GM04503 (cell line): ENCODE measurements around the gene SPI1.

Source experiments
- DNase-seq: peaks from one replicate; pipeline ENCODE4 v3.0.0-alpha.2; 2012; ENCODE audit warnings: low read depth

The SPI1 gene

DNA sequence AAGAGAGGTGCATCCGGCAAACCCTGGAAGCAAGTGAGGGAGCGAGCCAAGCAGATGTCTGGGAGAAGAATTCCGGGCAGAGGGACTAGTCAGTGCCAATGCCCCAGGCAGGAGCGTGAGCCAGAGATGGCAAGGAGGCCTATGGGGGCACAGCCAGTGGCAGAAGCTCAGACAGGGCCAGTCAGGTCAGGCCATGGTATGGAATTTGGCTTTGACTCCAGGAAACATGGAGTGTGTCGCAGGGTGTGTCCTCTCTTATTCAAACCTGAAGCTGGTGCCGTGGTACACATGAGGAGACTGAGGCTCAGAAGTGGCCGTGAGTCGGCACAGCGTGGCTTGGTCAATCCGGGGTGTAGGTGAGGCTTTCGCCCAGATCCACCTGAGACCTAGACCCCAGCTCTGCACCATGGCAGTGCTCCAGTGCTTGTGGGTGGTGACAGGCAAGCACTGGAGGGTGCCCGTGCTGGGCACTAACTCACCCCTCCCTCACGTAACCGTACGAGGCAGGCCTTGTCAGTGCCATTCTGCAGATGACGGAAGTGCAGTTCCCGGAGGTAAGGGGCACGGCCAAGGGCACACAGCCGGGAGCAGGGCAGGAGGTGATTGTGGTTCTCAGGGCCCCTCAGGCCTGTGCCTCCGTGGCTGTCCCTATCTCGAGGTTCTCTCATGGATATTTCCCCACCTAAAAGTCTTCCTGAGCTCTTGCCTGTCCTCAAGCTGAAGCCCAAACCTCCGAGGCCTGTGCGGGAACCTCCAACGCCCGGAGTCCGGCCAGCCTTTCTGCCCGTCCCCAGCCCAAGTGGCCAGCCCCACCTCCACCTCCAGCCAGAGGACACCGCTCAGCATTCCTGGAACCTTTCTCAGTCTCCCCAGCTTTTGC, 10.6 kb upstream of the SPI1 start:
- DNase-seq: no peak

DNA sequence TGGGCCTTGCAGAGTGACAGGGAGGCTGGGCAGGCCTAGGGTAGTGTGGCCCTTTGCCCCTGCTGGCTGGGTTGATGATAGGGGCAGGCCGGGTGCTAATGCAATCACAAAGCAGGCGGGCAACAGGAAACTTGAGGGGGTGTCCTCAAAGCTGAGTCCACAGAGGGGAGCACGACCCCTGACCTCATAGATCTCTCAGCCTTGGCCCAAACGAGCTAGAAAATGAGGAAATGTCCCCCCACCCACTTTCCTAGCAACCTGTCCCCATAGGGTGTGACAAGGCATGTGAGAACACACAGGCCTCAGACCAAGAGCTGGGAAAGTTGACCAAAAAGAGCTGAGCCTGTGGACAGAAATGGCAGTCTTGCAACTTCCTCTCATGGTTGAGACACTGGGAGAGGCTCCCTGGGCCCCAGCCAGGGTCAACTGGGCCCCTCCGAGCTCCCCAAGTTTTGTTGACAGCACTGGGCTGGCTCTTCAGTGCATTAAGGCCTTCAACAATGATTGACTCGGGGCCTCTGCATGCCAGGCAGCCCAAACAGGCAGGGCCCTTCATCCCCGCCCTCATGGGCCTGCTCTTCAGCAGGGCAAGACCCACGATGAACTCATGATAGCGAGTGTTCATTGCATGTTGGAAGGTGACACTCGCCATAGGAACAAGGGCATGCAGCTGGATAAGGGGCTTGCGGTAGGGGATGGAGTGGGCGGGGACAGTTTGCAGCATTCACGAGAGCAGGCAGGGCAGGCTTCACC, 9.8 kb upstream of the SPI1 start:
- DNase-seq: no peak

DNA sequence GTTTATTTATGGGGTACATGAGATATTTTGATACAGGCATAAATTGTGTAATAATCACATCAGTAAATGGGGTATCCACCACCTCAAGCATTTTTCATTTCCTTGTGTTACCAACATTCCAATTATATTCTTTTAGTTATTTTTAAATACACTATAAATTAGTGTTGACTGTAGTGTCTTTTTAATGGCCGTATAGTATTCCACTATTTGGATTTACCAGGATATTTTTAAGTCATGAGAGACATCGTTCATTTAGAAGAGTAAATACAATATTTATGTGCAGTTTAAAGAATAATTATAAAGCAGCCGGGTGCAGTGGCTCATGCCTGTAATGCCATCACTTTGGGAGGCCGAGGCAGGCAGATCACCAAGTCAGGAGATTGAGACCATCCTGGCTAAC, 6.2 kb upstream of the SPI1 start:
- DNase-seq: no peak

GRCh38 chr11:47383071-47383470, 4.7 kb upstream of the SPI1 start:
- no peak for DNase-seq

DNA sequence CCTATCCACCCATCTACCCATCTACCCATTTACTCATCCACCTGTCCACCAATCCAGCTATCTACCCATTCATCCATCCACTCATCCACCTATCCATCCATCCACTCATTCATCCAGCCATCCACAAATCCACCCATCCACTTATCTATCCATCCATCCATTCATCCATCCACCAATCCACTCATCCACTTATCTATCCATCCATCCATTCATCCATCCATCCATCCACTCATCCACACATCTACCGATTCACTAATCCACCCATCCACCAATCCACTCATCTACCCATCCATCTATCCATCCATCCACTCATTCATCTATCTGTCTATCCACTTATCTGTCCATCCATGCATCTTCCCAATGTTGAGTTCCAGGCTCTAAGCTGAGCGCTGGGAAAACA, 1.7 kb upstream of the SPI1 start:
- DNase-seq: no peak

DNA sequence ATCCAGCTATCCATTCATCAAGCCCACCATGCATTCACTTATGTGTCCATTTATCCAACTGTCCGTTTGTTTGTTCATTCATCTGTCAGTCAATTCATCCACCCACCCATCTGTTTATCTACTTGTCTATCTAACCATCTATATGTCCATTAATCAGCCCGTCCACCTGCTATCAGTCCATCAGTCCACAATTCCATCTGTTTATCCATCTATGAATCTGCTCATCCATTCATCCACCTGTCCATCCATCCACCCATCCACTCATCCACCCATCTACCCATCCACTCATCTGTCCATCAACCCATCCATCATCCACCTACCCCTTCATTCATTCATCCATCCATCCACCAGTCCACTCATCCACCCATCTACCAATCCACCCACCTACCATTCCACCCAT, 970 bp upstream of the SPI1 start:
- no peak for DNase-seq

DNA sequence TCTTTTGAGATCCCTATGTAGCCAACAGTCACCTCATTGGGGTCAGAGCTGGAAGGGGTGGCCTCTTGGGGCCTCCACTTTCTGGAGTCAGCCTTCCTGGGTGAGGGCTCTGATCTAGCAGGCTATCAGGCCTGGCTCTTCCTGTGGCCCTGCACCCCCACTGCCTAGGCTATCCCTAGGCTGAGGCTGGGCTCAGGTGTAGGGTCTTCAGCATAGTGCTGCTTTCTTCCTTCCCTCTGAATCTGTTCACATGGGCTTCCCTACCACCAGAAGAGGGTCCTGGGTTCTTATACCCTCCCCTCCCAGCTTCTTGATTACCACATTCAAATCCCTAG, 456 bp upstream of the SPI1 start:
- no peak for DNase-seq

DNA sequence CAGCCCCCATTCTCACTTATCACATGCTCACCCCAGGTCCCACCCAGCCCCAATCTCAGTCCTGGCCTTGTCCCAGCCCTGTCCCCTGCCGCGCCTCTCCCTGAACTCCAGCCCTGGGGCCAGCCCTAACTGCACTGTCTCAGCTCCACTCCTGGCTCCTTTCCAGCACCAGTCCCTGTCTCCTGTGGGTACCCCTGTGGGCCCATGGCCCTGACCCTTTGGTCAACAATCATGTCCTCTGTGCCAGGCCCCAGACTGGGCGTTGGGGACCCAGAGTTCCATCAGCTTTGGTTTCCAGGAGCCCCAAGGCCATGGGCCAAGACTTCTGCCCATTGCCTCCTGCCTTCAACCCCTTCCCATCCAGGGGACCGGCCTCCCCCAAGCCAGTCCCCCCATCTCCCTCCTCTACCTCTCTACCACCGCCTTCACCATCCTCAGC, 757 bp downstream of the SPI1 start:
- no peak for DNase-seq

DNA sequence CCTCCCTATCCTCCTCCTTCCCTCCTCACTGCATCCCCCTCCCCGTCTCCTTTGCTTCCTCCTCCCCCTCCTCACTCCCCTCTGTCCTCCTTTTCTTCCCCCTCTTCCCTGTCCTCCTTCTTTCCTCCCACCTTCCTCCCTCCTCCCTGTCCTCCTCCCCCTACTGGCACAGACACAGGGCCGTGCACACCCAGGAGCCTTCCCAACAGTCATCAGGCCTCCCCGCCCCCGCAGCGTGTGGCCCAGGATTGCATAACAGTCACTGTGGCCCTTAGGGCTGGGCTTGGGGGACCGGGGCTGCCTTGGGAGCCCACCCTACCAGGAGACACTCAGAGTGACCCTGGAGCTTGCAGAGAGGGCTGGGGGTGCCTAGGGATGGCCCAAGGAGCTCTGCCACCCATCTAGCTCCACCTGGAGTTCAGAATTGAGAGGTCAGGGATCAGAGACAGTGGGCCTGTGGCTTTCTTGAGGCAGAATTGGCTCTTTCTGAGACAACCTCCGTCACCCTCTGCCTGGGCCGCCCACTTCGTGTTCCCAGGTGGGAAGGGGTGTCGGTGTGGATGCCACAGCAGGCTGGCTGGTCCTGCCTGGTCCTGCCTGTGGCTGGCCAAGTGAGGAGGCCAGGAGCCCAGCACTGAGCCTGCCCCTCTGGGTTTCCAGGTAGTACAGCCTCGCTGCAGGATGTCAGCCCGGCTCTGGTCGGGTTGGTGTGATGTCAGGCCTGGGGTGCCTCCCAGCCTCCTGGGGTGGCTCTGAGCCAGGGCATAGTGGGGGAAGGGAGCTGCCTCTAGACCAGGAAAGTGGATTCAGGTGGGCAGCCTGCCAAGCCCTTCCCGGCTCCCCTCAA, 1.6 kb downstream of the SPI1 start:
- no peak for DNase-seq

GRCh38 chr11:47376107-47376524, 2.2 kb downstream of the SPI1 start:
- DNase-seq: no peak

GRCh38 chr11:47375546-47376085, 2.7 kb downstream of the SPI1 start:
- no peak for DNase-seq

DNA sequence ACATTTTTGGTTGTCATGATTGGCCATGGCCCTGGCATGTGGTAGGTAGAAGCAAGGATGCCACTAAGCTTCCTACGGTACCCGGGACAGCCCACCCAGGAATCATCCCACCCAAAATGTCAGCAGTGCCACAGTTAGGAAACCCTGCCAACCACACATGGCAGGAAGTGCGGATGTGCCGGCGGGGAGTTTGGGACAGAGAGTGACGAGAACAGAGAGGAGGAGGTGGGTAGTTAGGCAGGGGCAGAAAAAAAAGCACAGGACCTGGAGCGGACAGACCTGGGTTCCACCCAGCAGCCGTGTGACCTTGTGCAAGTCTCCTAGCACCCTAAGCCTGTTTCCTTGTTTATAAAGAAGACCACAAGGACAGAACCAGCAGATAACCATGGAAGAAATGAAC, 3.3 kb downstream of the SPI1 start:
- no peak for DNase-seq

GRCh38 chr11:47374720-47375019, 3.7 kb downstream of the SPI1 start:
- DNase-seq: no peak

DNA sequence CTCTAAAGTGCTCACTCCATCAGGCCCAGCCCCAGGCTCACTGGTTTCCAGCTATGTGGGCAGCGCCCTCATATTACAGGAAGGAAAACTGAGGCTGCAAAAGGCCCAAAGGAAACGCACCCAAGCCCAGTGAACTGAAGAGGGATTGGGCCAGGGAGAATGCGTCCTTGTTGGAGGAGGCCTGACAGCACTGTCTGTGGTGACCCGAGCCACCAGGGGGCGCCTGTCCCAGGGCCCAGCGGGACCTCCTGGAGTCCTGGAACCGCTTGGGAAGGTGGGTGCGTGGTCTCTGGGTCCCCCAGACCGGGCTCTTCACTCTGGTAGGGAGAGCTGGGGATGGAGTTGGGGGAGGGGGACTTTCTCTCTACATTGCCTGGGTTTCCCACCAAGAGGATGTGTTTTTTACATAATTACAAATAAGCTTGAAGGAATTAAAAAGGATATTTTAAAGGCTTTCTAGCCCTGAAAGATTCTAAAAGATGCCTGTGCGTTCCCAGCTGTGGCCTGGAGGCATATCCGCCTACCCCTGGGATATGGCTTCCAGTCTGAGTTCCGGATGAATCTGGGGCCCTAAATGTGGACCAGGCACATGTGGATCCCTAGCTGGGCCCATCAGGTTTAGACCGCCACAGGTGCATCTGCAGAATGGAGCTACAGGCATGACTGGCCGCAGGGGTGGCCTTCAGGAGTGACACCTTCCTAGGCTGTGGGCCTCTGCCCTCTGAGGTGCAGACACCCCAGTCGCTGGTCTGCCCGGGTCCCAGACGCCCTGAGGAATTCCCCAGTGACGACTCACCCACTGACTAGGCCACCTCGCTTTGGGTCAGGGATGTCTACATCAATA, 4.2 kb downstream of the SPI1 start:
- no peak for DNase-seq

DNA sequence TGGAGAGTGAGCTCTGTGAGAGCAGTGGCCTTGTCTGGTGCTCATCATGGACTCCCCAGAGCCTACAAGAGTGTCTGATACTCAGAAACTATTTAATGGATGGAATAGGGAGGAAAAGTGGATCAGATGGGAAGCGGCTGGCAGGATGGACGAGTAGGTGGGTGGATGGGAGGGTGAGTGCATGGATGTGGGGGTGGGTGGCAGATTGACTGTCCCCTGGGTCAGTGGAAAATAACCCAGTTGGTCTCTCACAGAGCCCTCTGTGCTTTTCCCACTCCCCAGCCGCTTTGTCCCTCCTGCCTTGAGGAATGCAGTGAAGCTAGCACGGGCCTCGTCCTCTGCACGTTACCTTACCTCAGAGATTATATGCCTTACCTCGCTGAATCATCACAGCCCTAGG, 5.9 kb downstream of the SPI1 start:
- no peak for DNase-seq

GRCh38 chr11:47369676-47370075, 8.7 kb downstream of the SPI1 start:
- no peak for DNase-seq

GRCh38 chr11:47366020-47366490, 12.3 kb downstream of the SPI1 start:
- DNase-seq: no peak

- DNase-seq: no peak
Measured at GRCh38 chr11:47361419-47361818, 16.9 kb downstream of the SPI1 start.

DNA sequence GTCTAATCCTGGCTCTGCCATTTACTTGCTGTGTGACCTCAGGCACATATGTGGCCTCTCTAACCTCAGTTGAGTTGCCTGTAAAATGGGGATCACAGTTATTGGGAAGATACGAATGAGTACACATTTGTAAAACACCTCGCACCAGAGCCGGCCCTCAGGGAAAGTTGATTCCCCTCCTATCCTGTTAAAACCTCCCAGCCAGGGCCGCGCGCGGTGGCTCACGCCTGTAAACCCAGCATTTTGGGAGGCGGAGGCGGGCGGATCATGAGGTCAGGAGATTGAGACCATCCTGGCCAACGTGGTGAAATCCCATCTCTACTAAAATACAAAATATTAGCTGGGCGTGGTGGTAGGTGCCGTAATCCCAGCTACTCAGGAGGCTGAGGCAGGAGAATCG, 18.0 kb downstream of the SPI1 start:
- DNase-seq: no peak

GRCh38 chr11:47359586-47359985, 18.8 kb downstream of the SPI1 start:
- no peak for DNase-seq

GRCh38 chr11:47359162-47359561, 19.2 kb downstream of the SPI1 start:
- no peak for DNase-seq

DNA sequence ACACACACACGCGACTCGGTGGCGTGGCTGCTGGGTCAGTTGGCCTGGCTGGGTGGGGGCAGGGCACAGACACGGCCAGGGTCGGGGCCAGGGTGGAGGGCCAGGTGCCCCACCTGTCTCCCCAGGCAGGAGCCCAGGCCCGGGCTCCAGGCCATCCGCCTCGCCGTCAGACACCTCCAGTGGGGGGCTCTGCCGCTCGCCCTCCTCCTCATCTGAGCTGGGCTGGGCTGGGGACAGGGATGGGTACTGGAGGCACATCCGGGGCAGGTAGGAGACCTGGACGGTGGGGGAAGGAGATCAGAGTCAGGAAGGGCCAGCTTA, 19.7 kb downstream of the SPI1 start:
- DNase-seq: no peak
